HCT116 (cell line): ENCODE measurements around the gene KIAA1328. TPM values are rescaled to one million over a fixed set of nuclear protein-coding genes. Genes with fewer than 3 reads are reported as not detected.

Experiments used
- ATAC-seq: fragments of 200-7000 bp; cut with Tn5 transposase; 2 replicates; pipeline ENCODE4 v1.9.1; 2020; ENCODE audit warnings: mild to moderate bottlenecking, moderate library complexity
- BruUV-seq: library from RNA; stranded (reverse); fragments of 400-500 nt; replicated peaks from 2 replicates; lab custom pipeline; 2021; lab: Mats Ljungman, UMichigan
- CTCF ChIA-PET: fragments of 300-600 bp; sonication (Branson Sonifier 250); formaldehyde crosslinking; loops from one replicate; lab custom pipeline; 2021; ENCODE audit warnings: antibody characterized with exemption; lab: Charles Lee
- POLR2A ChIA-PET: fragments of 300-600, 350-600 bp; sonication (Branson Sonifier 250); formaldehyde crosslinking; loops from one replicate; lab custom pipeline; 2021; ENCODE audit warnings: antibody characterized with exemption; lab: Charles Lee
- RAD21 ChIA-PET, 2 experiments: fragments of 300-600 bp; sonication (Branson Sonifier 250); formaldehyde crosslinking; loops; one replicate each; lab custom pipeline; 2023; ENCODE audit warnings: low total read pairs in 2 of 2; ENCODE audit not compliant: uncharacterized antibody in 2 of 2, unreplicated experiment in 2 of 2, low non-redundant PET in 1 of 2; lab: Charles Lee
- DNase-seq: peaks from one replicate; pipeline ENCODE4 v3.0.0-alpha.2; 2010; ENCODE audit warnings: low read depth, low spot score
- H2AFZ ChIP-seq: fragments of 200-600 bp; shearing (Covaris generic), sonication (generic); 2 replicates; pipeline ENCODE4 v1.6.1; 2017; ENCODE audit warnings: low read depth, mixed run types, mixed read lengths, antibody characterized with exemption, low read length; ENCODE audit not compliant: poor library complexity, severe bottlenecking
- H3K27ac ChIP-seq: 2 replicates; pipeline ENCODE4 v1.5.1; 2012; ENCODE audit warnings: low read depth, low read length
- H3K27me3 ChIP-seq: fragments of 200-600 bp; sonication (generic); 2 replicates; pipeline ENCODE4 v1.6.1; 2016; ENCODE audit warnings: mixed run types, low read length, mixed read lengths; ENCODE audit not compliant: insufficient read depth
- H3K36me3 ChIP-seq, 2 experiments: fragments of 200-500 bp in 1 of 2; fragments of 200-600 bp in 1 of 2; sonication (Bioruptor generic) in 1 of 2; sonication (generic) in 1 of 2; 2 replicates each; pipeline versions ENCODE4 v1.5.1 to v1.6.1; 2014 to 2016; ENCODE audit warnings: low read length in 2 of 2, inconsistent platforms in 1 of 2, mixed read lengths in 1 of 2, mixed run types in 1 of 2; ENCODE audit not compliant: insufficient read depth in 2 of 2, control insufficient read depth in 1 of 2
- H3K4me1 ChIP-seq, 2 experiments: fragments of 200-600 bp in 1 of 2; sonication (generic) in 1 of 2; 2 replicates each; pipeline versions ENCODE4 v1.5.1 to v1.6.1; 2012 to 2017; ENCODE audit warnings: low read length in 2 of 2, inconsistent platforms in 1 of 2, mild to moderate bottlenecking in 1 of 2, mixed read lengths in 1 of 2, mixed run types in 1 of 2, moderate library complexity in 1 of 2; ENCODE audit not compliant: insufficient read depth in 2 of 2, control insufficient read depth in 1 of 2
- H3K4me2 ChIP-seq: fragments of 200-600 bp; sonication (generic); 2 replicates; pipeline ENCODE4 v1.6.1; 2017; ENCODE audit warnings: mixed run types, low read length, mixed read lengths
- H3K4me3 ChIP-seq, 2 experiments: fragments of 200-600 bp in 1 of 2; sonication (generic) in 1 of 2; replicated peaks in 1 of 2; 2 replicates each; pipeline ENCODE4 v1.5.1; 2011 to 2016; ENCODE audit warnings: low read length in 2 of 2, control low read depth in 1 of 2, low read depth in 1 of 2, mild to moderate bottlenecking in 1 of 2, mixed read lengths in 1 of 2, mixed run types in 1 of 2
- H3K79me2 ChIP-seq: fragments of 200-600 bp; sonication (generic); 2 replicates; pipeline ENCODE4 v1.6.1; 2017; ENCODE audit warnings: mild to moderate bottlenecking, mixed run types, low read length, moderate library complexity, mixed read lengths; ENCODE audit not compliant: insufficient read depth
- H3K9ac ChIP-seq: fragments of 200-600 bp; sonication (generic); 2 replicates; pipeline ENCODE4 v1.6.1; 2016; ENCODE audit warnings: low read length, mixed read lengths
- H3K9me2 ChIP-seq: fragments of 200-600 bp; sonication (generic), shearing (Covaris generic); 2 replicates; pipeline ENCODE4 v1.6.1; 2017; ENCODE audit warnings: mixed run types, mild to moderate bottlenecking, moderate library complexity; ENCODE audit not compliant: insufficient read depth
- H3K9me3 ChIP-seq, 2 experiments: fragments of 200-500 bp in 1 of 2; fragments of 200-600 bp in 1 of 2; sonication (Bioruptor generic) in 1 of 2; sonication (generic) in 1 of 2; 2 replicates each; pipeline ENCODE4 v1.6.1; 2014 to 2017; ENCODE audit warnings: low read length in 2 of 2, mixed read lengths in 2 of 2, inconsistent platforms in 1 of 2, low read depth in 1 of 2, mild to moderate bottlenecking in 1 of 2, mixed run types in 1 of 2, moderate library complexity in 1 of 2; ENCODE audit not compliant: control insufficient read depth in 1 of 2, insufficient read depth in 1 of 2
- H4K20me1 ChIP-seq: fragments of 200-600 bp; sonication (generic), shearing (Covaris generic); 2 replicates; pipeline ENCODE4 v1.6.1; 2017; ENCODE audit warnings: mixed run types, mild to moderate bottlenecking, moderate library complexity; ENCODE audit not compliant: insufficient read depth
- CBX3 ChIP-seq: IDR thresholded peaks from 2 replicates; pipeline ENCODE4 v1.6.1; 2012; ENCODE audit warnings: low read depth
- FOSL1 ChIP-seq: IDR thresholded peaks from 2 replicates; pipeline ENCODE4 v1.6.1; 2012; ENCODE audit warnings: low read depth
- JUND ChIP-seq: IDR thresholded peaks from 2 replicates; pipeline ENCODE4 v1.6.1; 2012
- POLR2A ChIP-seq: IDR thresholded peaks from 2 replicates; pipeline ENCODE4 v1.7.0; 2011; ENCODE audit warnings: borderline replicate concordance; ENCODE audit not compliant: insufficient read depth, insufficient read length; ENCODE audit errors: extremely low read depth
- SIN3A ChIP-seq: IDR thresholded peaks from 2 replicates; pipeline ENCODE4 v1.6.1; 2012; ENCODE audit warnings: low read depth
- SP1 ChIP-seq: IDR thresholded peaks from 2 replicates; pipeline ENCODE4 v1.6.1; 2012; ENCODE audit warnings: low read depth
- SRF ChIP-seq: IDR thresholded peaks from 2 replicates; pipeline ENCODE4 v1.6.1; 2012; ENCODE audit warnings: low read depth
- ZFX ChIP-seq: fragments of 450-650 bp; IDR thresholded peaks from 2 replicates; pipeline ENCODE4 v1.6.1; 2017
- ZNF274 ChIP-seq: fragments of 200-500 bp; sonication (Bioruptor generic); IDR thresholded peaks from 2 replicates; pipeline ENCODE4 v1.6.1; 2014; ENCODE audit warnings: mild to moderate bottlenecking, low read depth, low read length, inconsistent platforms
- intact Hi-C: fragments of 100-400 bp; cut with micrococcal nuclease; formaldehyde crosslinking; loops from 2 replicates; pipeline ENCODE4 v1.10.0; 2022
- total RNA-seq: library from RNA; stranded (reverse); gene quantifications from one replicate; pipeline ENCODE4 v1.2.1, GENCODE V29; 2021; ENCODE audit not compliant: unreplicated experiment
- TF ChIP-seq, protein P1 (sequence below): IDR thresholded peaks from 2 replicates; pipeline ENCODE4 v1.6.1; 2011; ENCODE audit warnings: mild to moderate bottlenecking, low read length, moderate library complexity; ENCODE audit not compliant: insufficient replicate concordance; ENCODE audit errors: extremely low read depth
- TF ChIP-seq, protein P2 (sequence below): IDR thresholded peaks from 2 replicates; pipeline ENCODE4 v1.6.1; 2012
- TF ChIP-seq, protein P3 (sequence below), 3 experiments: fragments of 200-600 bp in 1 of 3; sonication (generic) in 1 of 3; IDR thresholded peaks in 2 of 3; conservative IDR thresholded peaks in 1 of 3; 2 replicates each; pipeline ENCODE4 v1.5.1; 2012 to 2017; ENCODE audit warnings: low read depth in 2 of 3, low read length in 2 of 3, antibody characterized with exemption in 1 of 3, borderline replicate concordance in 1 of 3, control low read depth in 1 of 3, mild to moderate bottlenecking in 1 of 3, mixed read lengths in 1 of 3, mixed run types in 1 of 3, moderate library complexity in 1 of 3; ENCODE audit not compliant: insufficient read depth in 1 of 3

The KIAA1328 gene
- total RNA-seq, 1 experiment from 2014 or later, result 5.2 TPM

DNA sequence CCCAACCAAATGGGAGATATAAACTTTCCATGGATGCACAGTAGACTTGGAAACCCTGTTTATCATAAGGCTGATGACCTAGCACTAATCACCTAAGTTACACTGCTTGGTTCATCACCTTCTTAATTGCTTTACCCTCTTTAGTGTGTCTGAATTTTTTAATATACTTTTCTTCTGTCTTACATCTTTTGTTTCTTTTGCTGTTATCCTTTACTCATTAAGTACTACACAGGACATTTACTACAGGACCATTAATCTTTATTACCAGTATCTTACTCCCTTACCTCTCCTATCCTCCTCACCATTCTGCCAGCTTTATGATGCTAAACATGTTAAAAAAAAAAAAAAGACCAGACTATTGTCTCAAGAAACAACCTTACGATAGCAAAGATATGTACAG lies 333.6 kb downstream of the KIAA1328 start:
- Histone ChIP-seq H4K20me1 (no peaks in the 10 kb centered on the region), H3K4me3 (no peak overlapping the region), H3K4me2 (no peak overlapping the region), H3K9me2 (no peaks in the 10 kb centered on the region), H3K27me3 (no peaks in the 10 kb centered on the region), H3K27ac (no peak overlapping the region), H3K4me1 (peaks cover 0 to 3% of the 10 kb centered on the region in 2 experiments; a peak in 1 of 4 replicates), H3K36me3 (no peaks in the 10 kb centered on the region), H3K79me2 (no peaks in the 10 kb centered on the region), H2AFZ (no peak overlapping the region), H3K9ac (no peak overlapping the region), H3K9me3 (no peaks in the 10 kb centered on the region)
- ChIA-PET CTCF (no interaction called here), RAD21 (no interaction called here), POLR2A (no interaction called here)
- no TSS peak for BruUV-seq
- intact Hi-C loops, result no loop called here
- ATAC-seq, result no peak
- TF ChIP-seq, protein P1, sequence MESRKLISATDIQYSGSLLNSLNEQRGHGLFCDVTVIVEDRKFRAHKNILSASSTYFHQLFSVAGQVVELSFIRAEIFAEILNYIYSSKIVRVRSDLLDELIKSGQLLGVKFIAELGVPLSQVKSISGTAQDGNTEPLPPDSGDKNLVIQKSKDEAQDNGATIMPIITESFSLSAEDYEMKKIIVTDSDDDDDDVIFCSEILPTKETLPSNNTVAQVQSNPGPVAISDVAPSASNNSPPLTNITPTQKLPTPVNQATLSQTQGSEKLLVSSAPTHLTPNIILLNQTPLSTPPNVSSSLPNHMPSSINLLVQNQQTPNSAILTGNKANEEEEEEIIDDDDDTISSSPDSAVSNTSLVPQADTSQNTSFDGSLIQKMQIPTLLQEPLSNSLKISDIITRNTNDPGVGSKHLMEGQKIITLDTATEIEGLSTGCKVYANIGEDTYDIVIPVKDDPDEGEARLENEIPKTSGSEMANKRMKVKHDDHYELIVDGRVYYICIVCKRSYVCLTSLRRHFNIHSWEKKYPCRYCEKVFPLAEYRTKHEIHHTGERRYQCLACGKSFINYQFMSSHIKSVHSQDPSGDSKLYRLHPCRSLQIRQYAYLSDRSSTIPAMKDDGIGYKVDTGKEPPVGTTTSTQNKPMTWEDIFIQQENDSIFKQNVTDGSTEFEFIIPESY, result no peak
- TF ChIP-seq ZNF274, result no peak
- no peak for TF ChIP-seq CBX3
- no peak for TF ChIP-seq FOSL1
- TF ChIP-seq SIN3A, result no peak
- TF ChIP-seq JUND, result no peak
- no peak for DNase-seq

DNA sequence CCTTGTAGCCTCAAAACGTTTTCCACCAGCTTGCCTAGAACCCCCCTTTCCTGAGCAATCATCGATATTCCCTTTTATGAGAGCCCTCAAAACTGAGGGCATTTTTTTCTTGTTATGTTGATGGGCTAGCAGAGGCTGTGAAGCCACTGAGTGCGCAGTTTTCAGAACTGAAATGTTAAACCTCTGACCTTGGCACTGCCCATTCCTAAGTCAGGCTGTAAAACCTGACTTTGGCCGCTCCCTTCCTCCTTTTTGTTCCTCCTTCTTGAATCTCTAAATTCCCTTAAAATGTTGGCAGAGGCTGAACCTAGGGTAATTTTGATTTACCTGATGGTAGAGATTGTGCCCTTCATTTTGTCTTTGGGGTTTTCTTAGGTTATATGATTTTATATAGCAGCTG lies 334.2 kb downstream of the KIAA1328 start:
- RAD21 ChIA-PET, result no interaction called here
- CTCF ChIA-PET, result no interaction called here
- no peak overlapping the region for H3K4me2 ChIP-seq
- ATAC-seq (no peak), DNase-seq (no peak)
- H3K79me2 ChIP-seq, result no peaks in the 10 kb centered on the region
- H4K20me1 ChIP-seq, result no peaks in the 10 kb centered on the region
- H3K4me1 ChIP-seq, result peaks cover 0 to 3% of the 10 kb centered on the region in 2 experiments; a peak in 1 of 4 replicates
- BruUV-seq, result no TSS peak
- H3K4me3 ChIP-seq, result no peak overlapping the region
- H3K27ac ChIP-seq, result no peak overlapping the region
- H3K9me3 ChIP-seq, result no peaks in the 10 kb centered on the region
- intact Hi-C loops, result no loop called here
- H2AFZ ChIP-seq, result no peak overlapping the region
- no peaks in the 10 kb centered on the region for H3K36me3 ChIP-seq
- POLR2A ChIA-PET, result no interaction called here
- H3K9me2 ChIP-seq, result no peaks in the 10 kb centered on the region
- no peaks in the 10 kb centered on the region for H3K27me3 ChIP-seq
- TF ChIP-seq SRF (no peak), SP1 (no peak), CBX3 (no peak), ZFX (no peak), POLR2A (no peak)
- TF ChIP-seq, protein P2, sequence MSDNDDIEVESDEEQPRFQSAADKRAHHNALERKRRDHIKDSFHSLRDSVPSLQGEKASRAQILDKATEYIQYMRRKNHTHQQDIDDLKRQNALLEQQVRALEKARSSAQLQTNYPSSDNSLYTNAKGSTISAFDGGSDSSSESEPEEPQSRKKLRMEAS, result no peak
- TF ChIP-seq, protein P3, sequence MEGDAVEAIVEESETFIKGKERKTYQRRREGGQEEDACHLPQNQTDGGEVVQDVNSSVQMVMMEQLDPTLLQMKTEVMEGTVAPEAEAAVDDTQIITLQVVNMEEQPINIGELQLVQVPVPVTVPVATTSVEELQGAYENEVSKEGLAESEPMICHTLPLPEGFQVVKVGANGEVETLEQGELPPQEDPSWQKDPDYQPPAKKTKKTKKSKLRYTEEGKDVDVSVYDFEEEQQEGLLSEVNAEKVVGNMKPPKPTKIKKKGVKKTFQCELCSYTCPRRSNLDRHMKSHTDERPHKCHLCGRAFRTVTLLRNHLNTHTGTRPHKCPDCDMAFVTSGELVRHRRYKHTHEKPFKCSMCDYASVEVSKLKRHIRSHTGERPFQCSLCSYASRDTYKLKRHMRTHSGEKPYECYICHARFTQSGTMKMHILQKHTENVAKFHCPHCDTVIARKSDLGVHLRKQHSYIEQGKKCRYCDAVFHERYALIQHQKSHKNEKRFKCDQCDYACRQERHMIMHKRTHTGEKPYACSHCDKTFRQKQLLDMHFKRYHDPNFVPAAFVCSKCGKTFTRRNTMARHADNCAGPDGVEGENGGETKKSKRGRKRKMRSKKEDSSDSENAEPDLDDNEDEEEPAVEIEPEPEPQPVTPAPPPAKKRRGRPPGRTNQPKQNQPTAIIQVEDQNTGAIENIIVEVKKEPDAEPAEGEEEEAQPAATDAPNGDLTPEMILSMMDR (IDR thresholded peaks at IDR 0.05 in 2 of 3, conservative IDR thresholded peaks at IDR 0.05 in 1 of 3; ENCODE audit: borderline replicate concordance in 1 of 3, insufficient read depth in 1 of 3, low read depth in 2 of 3, low read length in 2 of 3), result no peak
- TF ChIP-seq, protein P1, result no peak
- no peak overlapping the region for H3K9ac ChIP-seq
